ENCODE measurements around the gene CCDC88A. TPM values are rescaled to one million over a fixed set of nuclear protein-coding genes. Genes with fewer than 3 reads are reported as not detected.

The CCDC88A gene
- total RNA-seq, 1 experiment from 2014 or later = 12.3 TPM

DNA sequence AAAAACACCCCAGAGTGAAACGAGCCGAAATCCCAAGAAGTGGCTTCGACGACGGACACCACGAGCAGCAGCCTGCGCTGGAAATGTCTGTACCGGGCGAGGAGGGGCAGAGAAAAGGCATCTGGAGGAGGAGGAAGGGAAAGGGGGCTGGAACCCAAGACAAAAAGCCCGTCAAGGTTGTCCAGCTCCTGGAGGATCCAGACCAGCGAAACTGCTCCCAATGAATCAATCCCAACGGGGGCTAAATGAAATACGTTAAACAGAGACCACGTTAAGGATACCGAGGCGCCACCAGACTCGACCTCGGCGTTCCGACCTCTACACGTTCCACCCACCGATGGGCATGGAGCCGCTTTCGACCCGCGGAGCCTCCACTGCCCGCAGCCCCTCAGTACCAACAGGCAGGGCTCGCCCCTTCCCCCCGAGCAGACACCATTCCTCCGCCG lies 400 bp downstream of the CCDC88A start:
- CTCF ChIA-PET = no interaction called here
- intact Hi-C loops (cut with micrococcal nuclease; ENCODE audit: unreplicated experiment) = loop anchor here (2.0 to 5.0 kb wide), 2 partner anchors 100 to 198 kb away; partner anchors contain the start of genes CFAP36 and PPP4R3B
- H3K27ac ChIP-seq = no peak overlapping the region

GRCh38 chr2:55418512-55419232 lies 984 bp downstream of the CCDC88A start:
- ChIA-PET POLR2A (ENCODE audit: unreplicated experiment) (no interaction called here), CTCF (no interaction called here)
- peak overlapping the region; percentile 90 for H3K4me2 ChIP-seq
- no peaks in the 10 kb centered on the region for H3K9me3 ChIP-seq (ENCODE audit: insufficient read depth, low read depth)
- H4K20me1 ChIP-seq (ENCODE audit: insufficient read depth) = no peaks in the 10 kb centered on the region
- H3K27ac ChIP-seq = no peak overlapping the region
- H3K79me2 ChIP-seq (ENCODE audit: low read depth) = no peaks in the 10 kb centered on the region
- TSS peak; percentile 62 for BruUV-seq (replicated peaks)
- H3F3A ChIP-seq (ENCODE audit: insufficient read depth, low read depth) = peaks cover 10% of the 10 kb centered on the region
- peaks cover 11% of the 10 kb centered on the region for H3K4me1 ChIP-seq (replicated peaks; ENCODE audit: insufficient read depth)
- H3K4me3 ChIP-seq = peak overlapping the region; percentile 71
- no peak for DNase-seq
- TF ChIP-seq EZH2 (IDR thresholded peaks at IDR 0.05; ENCODE audit: low read depth) = no peak
- no peak for TF ChIP-seq CTCF (conservative IDR thresholded peaks at IDR 0.05)
- no peaks in the 10 kb centered on the region for H3K9me2 ChIP-seq (ENCODE audit: insufficient read depth)
- intact Hi-C loops (cut with micrococcal nuclease; ENCODE audit: unreplicated experiment) = loop anchor here (2.0 to 5.0 kb wide), 2 partner anchors 100 to 199 kb away; partner anchors contain the start of genes CFAP36 and PPP4R3B
- H2AFZ ChIP-seq = peak overlapping the region; percentile 90
- no peaks in the 10 kb centered on the region for H3K27me3 ChIP-seq (ENCODE audit: insufficient read depth, low read depth)
- H3K36me3 ChIP-seq (ENCODE audit: low read depth) = no peaks in the 10 kb centered on the region

More for the DNA sequence above, 400 bp downstream of the CCDC88A start:
- H3F3A ChIP-seq (ENCODE audit: insufficient read depth, low read depth) = peaks cover 10% of the 10 kb centered on the region
- peaks cover 14% of the 10 kb centered on the region for H3K4me1 ChIP-seq (replicated peaks; ENCODE audit: insufficient read depth)
- peak overlapping the region; percentile 71 for H3K4me3 ChIP-seq
- TF ChIP-seq EZH2 (IDR thresholded peaks at IDR 0.05; ENCODE audit: low read depth) (no peak), CTCF (conservative IDR thresholded peaks at IDR 0.05) (no peak)
- H3K9me3 ChIP-seq (ENCODE audit: insufficient read depth, low read depth) = no peaks in the 10 kb centered on the region
- POLR2A ChIA-PET (ENCODE audit: unreplicated experiment) = interaction anchor here (0.6 kb wide), 1 partner anchor 137 kb away, joined by 3 read pairs; no protein-coding TSS in a partner anchor
- no peaks in the 10 kb centered on the region for H3K79me2 ChIP-seq (ENCODE audit: low read depth)
- H3K4me2 ChIP-seq = peak overlapping the region; percentile 90
- no peaks in the 10 kb centered on the region for H3K9me2 ChIP-seq (ENCODE audit: insufficient read depth)
- BruUV-seq (replicated peaks) = no TSS peak
- peak overlapping the region; percentile 90 for H2AFZ ChIP-seq
- no peak for DNase-seq
- H4K20me1 ChIP-seq (ENCODE audit: insufficient read depth) = no peaks in the 10 kb centered on the region
- H3K27me3 ChIP-seq (ENCODE audit: insufficient read depth, low read depth) = no peaks in the 10 kb centered on the region
- no peaks in the 10 kb centered on the region for H3K36me3 ChIP-seq (ENCODE audit: low read depth)

GRCh38 chr2:55418072-55418471 lies 1.6 kb downstream of the CCDC88A start:
- Histone ChIP-seq H3K27me3 (ENCODE audit: insufficient read depth, low read depth) (no peaks in the 10 kb centered on the region), H3K9me3 (ENCODE audit: insufficient read depth, low read depth) (no peaks in the 10 kb centered on the region), H2AFZ (0 out of 2 replicates have a peak overlapping the region, but pooled peaks have one; percentile 90), H3K9me2 (ENCODE audit: insufficient read depth) (no peaks in the 10 kb centered on the region), H3K4me1 (replicated peaks; ENCODE audit: insufficient read depth) (peaks cover 11% of the 10 kb centered on the region), H4K20me1 (ENCODE audit: insufficient read depth) (no peaks in the 10 kb centered on the region), H3K4me2 (peak overlapping the region; percentile 90; the same call in 1 of the 2 replicates), H3K27ac (no peak overlapping the region), H3K4me3 (no peak overlapping the region), H3K36me3 (ENCODE audit: low read depth) (no peaks in the 10 kb centered on the region), H3K79me2 (ENCODE audit: low read depth) (no peaks in the 10 kb centered on the region), H3F3A (ENCODE audit: insufficient read depth, low read depth) (peaks cover 10% of the 10 kb centered on the region)
- intact Hi-C loops (cut with micrococcal nuclease; ENCODE audit: unreplicated experiment) = loop anchor here (2.0 to 5.0 kb wide), 2 partner anchors 101 to 199 kb away; partner anchors contain the start of genes CFAP36 and PPP4R3B
- TF ChIP-seq EZH2 (IDR thresholded peaks at IDR 0.05; ENCODE audit: low read depth) (no peak), CTCF (conservative IDR thresholded peaks at IDR 0.05) (no peak)
- no TSS peak for BruUV-seq (replicated peaks)
- POLR2A ChIA-PET (ENCODE audit: unreplicated experiment) = no interaction called here
- DNase-seq = no peak
- CTCF ChIA-PET = no interaction called here
